ENCODE measurements around the gene FOXJ3. TPM values are rescaled to one million over a fixed set of nuclear protein-coding genes. Genes with fewer than 3 reads are reported as not detected.

FOXJ3 gene
- total RNA-seq, 4 donors from 2014 or later, result 50.2 to 63.1 (median 56.6) TPM

- no peak for TF ChIP-seq CTCF (IDR thresholded peaks at IDR 0.05; ENCODE audit: low read depth)
Measured at GRCh38 chr1:42228938-42229337, 106.1 kb downstream of the FOXJ3 start.

- TF ChIP-seq CTCF (IDR thresholded peaks at IDR 0.05; ENCODE audit: low read depth), result no peak
Measured at GRCh38 chr1:42223036-42223435, 112.0 kb downstream of the FOXJ3 start.

- TF ChIP-seq CTCF (IDR thresholded peaks at IDR 0.05; ENCODE audit: low read depth), result no peak
Measured at GRCh38 chr1:42221952-42222606, 113.0 kb downstream of the FOXJ3 start.

GRCh38 chr1:42221456-42221855, 113.6 kb downstream of the FOXJ3 start:
- no peak for TF ChIP-seq CTCF (IDR thresholded peaks at IDR 0.05; ENCODE audit: low read depth)

- TF ChIP-seq CTCF (IDR thresholded peaks at IDR 0.05; ENCODE audit: low read depth), result no peak
Measured at GRCh38 chr1:42219627-42220026, 115.4 kb downstream of the FOXJ3 start.

- TF ChIP-seq CTCF (IDR thresholded peaks at IDR 0.05; ENCODE audit: low read depth), result no peak
Measured at GRCh38 chr1:42214447-42214871, 120.6 kb downstream of the FOXJ3 start.

- no peak for TF ChIP-seq CTCF (IDR thresholded peaks at IDR 0.05; ENCODE audit: low read depth)
Measured at GRCh38 chr1:42211224-42211623, 123.8 kb downstream of the FOXJ3 start.
